ENCODE results near the gene LPIN1.
"Not testable (repeated sequence)": the region's sequence is repeated elsewhere in the genome, so short reads cannot be mapped to it uniquely, and the experiment has no call there.

LPIN1 gene

DNA sequence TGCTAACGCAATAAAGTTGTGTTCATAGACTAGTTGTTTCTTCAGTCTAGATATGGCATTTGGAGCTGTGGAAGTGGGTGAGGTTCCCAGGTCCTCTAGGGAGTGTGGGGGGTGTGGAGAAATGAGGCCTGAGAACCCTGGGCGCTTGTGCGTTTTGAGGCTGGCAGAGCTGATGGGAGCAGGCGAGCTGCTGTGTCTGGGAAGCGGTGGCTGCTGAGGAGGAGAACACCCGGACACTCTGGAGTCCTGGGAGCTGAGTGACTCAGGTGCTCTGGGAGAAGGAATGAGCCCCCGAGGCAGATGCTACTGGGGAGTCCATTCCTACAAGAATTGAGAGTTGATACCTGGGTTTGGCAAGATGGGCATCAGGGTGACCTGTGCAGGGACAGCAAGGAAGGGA, 67.5 kb downstream of the LPIN1 start:
- DNase-seq, result no peak

DNA sequence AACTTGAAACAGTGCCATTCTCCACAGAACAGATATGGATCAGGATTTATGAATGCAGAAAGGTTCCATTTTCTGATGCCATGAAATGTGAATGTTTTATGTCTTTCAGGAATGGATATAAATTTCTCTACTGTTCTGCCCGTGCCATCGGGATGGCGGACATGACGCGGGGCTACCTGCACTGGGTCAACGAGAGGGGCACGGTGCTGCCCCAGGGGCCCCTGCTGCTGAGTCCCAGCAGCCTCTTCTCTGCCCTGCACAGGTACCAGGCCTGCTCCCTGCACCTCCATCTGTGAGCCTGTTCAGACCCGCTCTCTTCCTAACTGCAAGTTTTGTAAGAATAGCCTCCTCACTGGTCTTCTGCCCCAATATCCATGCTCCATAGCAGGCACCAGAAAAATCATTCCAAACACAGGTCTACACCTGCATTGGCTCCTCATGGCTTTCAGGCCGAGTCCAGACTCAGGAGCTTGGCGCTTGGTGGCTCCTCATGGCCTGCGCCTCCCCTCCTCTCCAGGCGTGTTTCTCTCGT, 68.6 kb downstream of the LPIN1 start:
- no peak for DNase-seq

- not testable (repeated sequence) for DNase-seq
Measured at GRCh38 chr2:11816935-11817334, 70.5 kb downstream of the LPIN1 start.

DNA sequence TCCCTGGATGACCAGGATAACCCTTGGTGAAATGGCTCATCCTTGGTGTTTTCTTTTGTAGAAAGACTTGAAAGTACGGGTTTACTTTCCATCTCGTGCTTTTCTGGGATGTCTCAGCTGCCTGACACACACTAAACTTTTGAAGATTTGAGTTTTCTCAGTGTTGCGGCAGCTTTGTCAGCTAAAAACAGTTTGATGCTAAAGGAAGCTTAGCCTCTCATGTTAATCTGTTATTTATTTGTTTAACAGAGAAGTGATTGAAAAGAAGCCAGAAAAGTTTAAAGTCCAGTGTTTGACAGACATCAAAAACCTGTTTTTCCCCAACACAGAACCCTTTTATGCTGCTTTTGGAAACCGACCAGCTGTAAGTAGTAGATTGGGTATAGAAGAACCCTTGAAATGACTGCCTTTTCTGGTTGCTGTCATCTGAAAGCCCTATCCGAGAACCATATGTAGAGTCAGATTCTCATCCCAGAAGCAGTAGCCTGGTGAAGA, 72.8 kb downstream of the LPIN1 start:
- DNase-seq, result no peak

DNA sequence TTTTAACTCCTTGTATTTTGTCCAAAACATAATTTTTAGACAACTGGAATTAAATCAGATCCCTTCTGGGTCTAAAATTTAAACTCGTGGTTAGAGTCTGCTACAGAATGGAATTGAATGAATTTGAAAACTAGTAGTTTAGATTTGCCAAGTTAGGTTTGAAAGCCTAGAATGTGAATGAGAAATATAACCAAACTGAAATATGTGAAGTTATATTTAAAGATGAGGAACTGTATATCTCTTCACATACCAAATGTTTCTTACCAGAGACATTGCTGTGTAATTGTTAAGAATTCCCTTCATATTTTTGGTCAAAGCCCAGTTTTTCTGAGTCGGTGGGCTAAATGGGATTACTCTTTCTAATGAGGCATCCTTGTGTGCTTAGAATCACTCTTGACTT, 74.2 kb downstream of the LPIN1 start:
- no peak for DNase-seq

- no peak for DNase-seq
Measured at GRCh38 chr2:11821705-11822104, 75.3 kb downstream of the LPIN1 start.

- DNase-seq, result not testable (repeated sequence)
Measured at GRCh38 chr2:11822359-11822745, 75.9 kb downstream of the LPIN1 start.

- DNase-seq, result no peak
Measured at GRCh38 chr2:11822746-11823451, 76.5 kb downstream of the LPIN1 start.

DNA sequence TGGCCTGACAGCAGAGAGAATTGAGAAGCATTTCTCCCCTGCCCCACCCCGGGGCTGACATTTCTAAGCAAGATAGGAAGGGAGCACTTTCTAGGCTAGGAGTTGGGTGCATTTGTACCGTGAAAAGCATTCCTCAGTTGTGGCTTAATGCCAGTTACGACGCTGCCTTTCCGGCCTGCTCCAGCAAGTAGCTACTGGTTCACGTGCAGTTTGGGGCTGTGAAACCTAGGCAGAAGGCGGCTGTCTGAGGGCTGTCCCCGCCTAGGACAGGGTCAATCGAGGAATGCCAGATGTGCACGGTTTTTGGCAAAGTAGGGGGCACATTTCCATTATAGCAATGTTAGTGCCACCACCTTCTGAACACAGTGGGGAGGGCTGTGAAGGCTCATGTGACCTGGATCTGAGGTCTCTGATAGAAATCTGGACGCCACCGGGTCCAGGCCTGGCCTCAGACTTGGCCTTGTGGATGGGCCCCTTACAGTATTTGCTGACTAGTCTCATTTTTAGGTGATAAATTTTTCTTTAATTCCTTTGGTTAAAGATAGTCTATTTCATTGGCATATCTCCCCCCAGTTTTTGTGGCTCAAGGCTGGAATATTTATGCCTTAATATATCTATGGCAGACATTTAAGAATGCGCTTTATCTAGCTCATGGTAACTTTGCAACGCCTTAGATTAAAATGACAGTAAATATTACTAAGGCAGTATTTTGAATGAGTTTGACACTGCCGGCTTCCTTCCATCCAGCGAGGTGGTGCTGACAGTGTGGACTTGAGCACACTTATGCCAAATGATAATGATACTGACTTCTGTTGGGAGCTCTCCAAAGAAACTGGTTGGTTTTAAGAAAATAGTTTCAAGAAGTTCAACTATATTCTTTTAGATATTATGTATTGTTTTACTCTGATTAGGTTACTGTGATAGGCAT, 78.7 kb downstream of the LPIN1 start:
- DNase-seq, result no peak

DNA sequence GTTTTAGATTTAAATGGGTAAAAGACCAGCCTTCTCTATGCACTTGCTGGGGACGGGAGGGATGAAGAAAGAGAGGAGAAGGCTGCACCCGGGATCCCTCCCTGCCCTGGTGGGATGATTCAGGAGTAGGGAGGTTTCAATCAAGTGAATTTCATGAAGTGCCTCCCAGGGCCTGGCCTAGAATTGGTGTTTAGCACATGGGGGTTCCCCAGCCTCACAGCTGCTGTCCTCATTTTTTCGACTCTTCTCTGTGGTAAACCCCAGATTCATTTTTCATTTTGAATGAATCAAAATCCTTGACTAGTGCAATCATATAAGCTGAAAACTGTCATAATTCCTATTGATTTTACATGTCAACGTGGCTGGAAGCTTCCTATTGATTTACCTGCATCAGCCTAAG, 81.1 kb downstream of the LPIN1 start:
- no peak for DNase-seq

GRCh38 chr2:11828933-11829323, 82.5 kb downstream of the LPIN1 start:
- no peak for DNase-seq

GRCh38 chr2:11829324-11829946, 83.0 kb downstream of the LPIN1 start:
- DNase-seq, result peak; percentile 92

- DNase-seq, result peak; percentile 96
Measured at GRCh38 chr2:11829947-11830707, 83.7 kb downstream of the LPIN1 start.

DNA sequence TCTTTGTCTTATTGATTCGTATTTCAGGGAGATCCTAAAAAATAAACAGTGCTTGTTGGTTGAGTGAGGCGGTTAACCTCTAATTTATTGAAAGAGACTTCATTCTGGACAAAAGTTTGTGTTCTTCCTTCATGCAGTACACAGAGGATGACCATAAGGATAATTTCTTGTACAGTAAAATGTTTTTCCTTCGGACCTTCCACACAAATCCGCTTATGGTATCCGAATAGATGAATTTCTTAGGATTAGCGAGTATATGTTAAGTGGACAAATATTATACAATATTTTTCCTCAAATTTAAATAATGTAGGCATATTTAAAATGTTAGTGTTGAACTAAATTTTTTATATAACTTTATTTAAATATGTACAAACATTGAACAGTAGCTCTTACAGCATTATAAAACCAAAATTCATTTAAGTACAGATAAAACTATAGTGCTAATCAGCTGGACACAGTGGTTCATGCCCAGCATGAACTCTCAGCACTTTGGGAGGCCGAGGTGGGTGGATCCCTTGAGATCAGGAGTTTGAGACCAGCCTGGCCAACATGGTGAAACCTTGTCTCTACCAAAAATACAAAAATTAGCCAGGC, 84.4 kb downstream of the LPIN1 start:
- DNase-seq, result no peak

- no peak for DNase-seq
Measured at GRCh38 chr2:11831415-11831814, 85.0 kb downstream of the LPIN1 start.

- no peak for DNase-seq
Measured at GRCh38 chr2:11832531-11832930, 86.1 kb downstream of the LPIN1 start.

- no peak for DNase-seq
Measured at GRCh38 chr2:11833601-11834000, 87.2 kb downstream of the LPIN1 start.

GRCh38 chr2:11835403-11835802, 89.0 kb downstream of the LPIN1 start:
- no peak for DNase-seq

GRCh38 chr2:11836647-11837219, 90.3 kb downstream of the LPIN1 start:
- DNase-seq, result no peak

- no peak for DNase-seq
Measured at GRCh38 chr2:11837875-11838734, 91.7 kb downstream of the LPIN1 start.

DNA sequence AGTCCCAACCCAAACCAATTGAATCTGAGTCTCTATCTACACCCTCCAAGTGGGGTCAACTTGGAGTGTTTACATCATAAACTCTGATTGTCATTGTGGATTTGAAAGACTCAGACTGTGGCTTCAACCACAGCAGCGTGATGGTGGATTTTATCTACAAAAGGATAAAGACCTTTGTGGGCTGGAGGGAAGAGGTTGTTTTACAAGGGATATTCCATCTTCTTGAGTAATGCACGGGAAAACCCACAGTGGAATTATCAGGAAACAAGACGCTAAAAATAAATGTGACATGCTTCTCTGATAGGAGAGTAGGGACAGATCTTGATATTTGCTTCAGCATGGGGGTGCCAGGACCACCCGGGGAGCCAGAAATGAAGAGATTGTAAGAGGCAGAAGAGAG, 93.5 kb downstream of the LPIN1 start:
- DNase-seq, result no peak

Measured in SHP77 treated with DMSO at 0.1 percent for 48 hours (cell line).